A549 (cell line): ENCODE results near the gene SIGLEC7. TPM values are rescaled to one million over a fixed set of nuclear protein-coding genes. Genes with fewer than 3 reads are reported as not detected.

ENCODE experiments used
- ATAC-seq, 2 experiments: fragments of 200-7000 bp in 1 of 2; fragments of >200 bp in 1 of 2; cut with Nextera tagmentation in 1 of 2; cut with Tn5 transposase in 1 of 2; 3 replicates each; pipeline versions ENCODE4 v1.8.0 to v1.9.1; 2018 to 2020; ENCODE audit warnings: mild to moderate bottlenecking in 1 of 2, moderate library complexity in 1 of 2
- CTCF ChIA-PET: fragments of 300-600 bp; sonication (Branson Sonifier 250); formaldehyde crosslinking; extraction: SDS; loops from one replicate; lab custom pipeline; 2021; ENCODE audit warnings: antibody characterized with exemption, inconsistent platforms; lab: Yijun Ruan, JAX
- POLR2A ChIA-PET: fragments of 350-600 bp; formaldehyde crosslinking; extraction: SDS; loops from one replicate; lab custom pipeline; 2021; ENCODE audit warnings: antibody characterized with exemption, inconsistent platforms; lab: Yijun Ruan, JAX
- DNase-seq, 2 experiments: peaks; one replicate each; pipeline versions ENCODE4 v3.0.0 to v3.0.0-alpha.2; 2011 to 2016; ENCODE audit warnings: low read depth in 1 of 2, low spot score in 1 of 2
- FAIRE-seq: peaks from 2 replicates; lab custom pipeline; 2011; peaks lifted over from hg19 to GRCh38; lab: Jason Lieb, UNC
- H3K27ac ChIP-seq, 2 experiments: fragments of >200 bp; sonication (Bioruptor Twin); formaldehyde crosslinking; 3 replicates each; pipeline ENCODE4 v1.5.1; 2016 to 2017
- H3K4me1 ChIP-seq: fragments of >200 bp; sonication (Bioruptor Twin); formaldehyde crosslinking; 3 replicates; pipeline ENCODE4 v1.6.1; 2016
- H3K4me2 ChIP-seq: fragments of >200 bp; sonication (Bioruptor Twin); formaldehyde crosslinking; 3 replicates; pipeline ENCODE4 v1.6.1; 2016
- H3K4me3 ChIP-seq: fragments of >200 bp; sonication (Bioruptor Twin); formaldehyde crosslinking; 3 replicates; pipeline ENCODE4 v1.5.1; 2016
- H3K9me3 ChIP-seq: fragments of >200 bp; sonication (Bioruptor Twin); formaldehyde crosslinking; 3 replicates; pipeline ENCODE4 v1.6.1; 2016
- BHLHE40 ChIP-seq: IDR thresholded peaks from 2 replicates; pipeline ENCODE4 v1.6.1; 2012; ENCODE audit warnings: low read depth, low read length, inconsistent platforms
- CBX2 ChIP-seq: fragments of 200-600 bp; sonication (generic); IDR thresholded peaks from 2 replicates; pipeline ENCODE4 v1.6.1; 2016; ENCODE audit warnings: low read depth, mild to moderate bottlenecking, borderline replicate concordance
- CEBPB ChIP-seq, 2 experiments: fragments of >200 bp in 1 of 2; sonication (Bioruptor Twin) in 1 of 2; formaldehyde crosslinking in 1 of 2; IDR thresholded peaks; 2 replicates each; pipeline ENCODE4 v1.6.1; 2012 to 2016
- EHMT2 ChIP-seq: fragments of 200-600 bp; sonication (generic); IDR thresholded peaks from 2 replicates; pipeline ENCODE4 v1.6.1; 2016; ENCODE audit warnings: antibody characterized with exemption, low read depth, mild to moderate bottlenecking, moderate library complexity
- FOSB ChIP-seq: fragments of 250-450 bp; sonication (Bioruptor Pico); IDR thresholded peaks from 2 replicates; pipeline ENCODE4 v1.5.0; 2020; ENCODE audit warnings: mild to moderate bottlenecking, moderate library complexity
- FOSL2 ChIP-seq, 2 experiments: fragments of 450-650 bp in 1 of 2; fragments of >200 bp in 1 of 2; sonication (Bioruptor Twin) in 1 of 2; formaldehyde crosslinking; IDR thresholded peaks; 2 replicates each; pipeline versions ENCODE4 v1.5.0 to v1.6.1; 2016 to 2020; ENCODE audit warnings: mild to moderate bottlenecking in 1 of 2, moderate library complexity in 1 of 2
- HDAC2 ChIP-seq: fragments of 200-600 bp; sonication (generic); IDR thresholded peaks from 2 replicates; pipeline ENCODE4 v1.6.1; 2016
- HOXA7 ChIP-seq: fragments of 250-450 bp; sonication (Bioruptor Pico); IDR thresholded peaks from 2 replicates; pipeline ENCODE4 v1.5.0; 2020; ENCODE audit warnings: mild to moderate bottlenecking, moderate library complexity
- HOXB13 ChIP-seq: fragments of 250-450 bp; sonication (Bioruptor Pico); IDR thresholded peaks from 2 replicates; pipeline ENCODE4 v1.5.0; 2020; ENCODE audit warnings: low read depth, mild to moderate bottlenecking, moderate library complexity
- KDM5A ChIP-seq: fragments of 200-600 bp; sonication (generic); IDR thresholded peaks from 2 replicates; pipeline ENCODE4 v1.6.1; 2016; ENCODE audit warnings: antibody characterized with exemption, mild to moderate bottlenecking
- MYC ChIP-seq: IDR thresholded peaks from 2 replicates; pipeline ENCODE4 v1.6.1; 2012; ENCODE audit warnings: mild to moderate bottlenecking, inconsistent platforms, low read length, improper control_type of control experiment, borderline replicate concordance
- NPAS2 ChIP-seq: fragments of 250-450 bp; sonication (Bioruptor Pico); IDR thresholded peaks from 2 replicates; pipeline ENCODE4 v1.8.0; 2022; ENCODE audit warnings: mild to moderate bottlenecking, moderate library complexity, borderline replicate concordance
- NR3C1 ChIP-seq: fragments of >200 bp; sonication (Bioruptor Twin); formaldehyde crosslinking; IDR thresholded peaks from 3 replicates; pipeline ENCODE4 v1.6.1; 2017
- PHF8 ChIP-seq: fragments of 200-600 bp; sonication (generic); IDR thresholded peaks from 2 replicates; pipeline ENCODE4 v1.6.1; 2016; ENCODE audit warnings: low read depth, mild to moderate bottlenecking, antibody characterized with exemption, moderate library complexity, borderline replicate concordance
- POLR2A ChIP-seq: IDR thresholded peaks from 2 replicates; pipeline ENCODE4 v1.6.1; 2012; ENCODE audit warnings: mild to moderate bottlenecking, low read length
- POLR2AphosphoS2 ChIP-seq: conservative IDR thresholded peaks from 2 replicates; pipeline ENCODE4 v1.6.1; 2012; ENCODE audit warnings: low read length, improper control_type of control experiment, inconsistent platforms
- RFX5 ChIP-seq: fragments of 450-650 bp; IDR thresholded peaks from 2 replicates; pipeline ENCODE4 v1.7.1; 2014; ENCODE audit warnings: antibody characterized with exemption, mild to moderate bottlenecking, moderate library complexity
- TFCP2L1 ChIP-seq: fragments of 250-450 bp; sonication (Bioruptor Pico); IDR thresholded peaks from 2 replicates; pipeline ENCODE4 v1.5.0; 2021; ENCODE audit warnings: mild to moderate bottlenecking
- ZC3H11A ChIP-seq: fragments of 450-650 bp; IDR thresholded peaks from 2 replicates; pipeline ENCODE4 v1.6.1; 2014; ENCODE audit warnings: antibody characterized with exemption, mild to moderate bottlenecking
- ZFP36 ChIP-seq: fragments of 450-650 bp; IDR thresholded peaks from 2 replicates; pipeline ENCODE4 v1.6.1; 2014; ENCODE audit warnings: borderline replicate concordance; ENCODE audit not compliant: partially characterized antibody
- ZNF302 ChIP-seq: fragments of 250-450 bp; sonication (Bioruptor Pico); IDR thresholded peaks from 2 replicates; pipeline ENCODE4 v1.9.0; 2021; ENCODE audit warnings: inconsistent platforms, mild to moderate bottlenecking, moderate library complexity
- WGBS: methylation state at CpG from one replicate; pipeline ENCODE4 v1.1.6; 2017; ENCODE audit errors: missing lambda C conversion rate; 5-methylcytosine and 5-hydroxymethylcytosine counted together
- polyA minus RNA-seq: library from RNA; depleted of rRNA, polyadenylated mRNA; stranded (reverse); fragments of >200 nt; gene quantifications from 2 replicates; pipeline ENCODE4 v1.2.3, GENCODE V29; 2011; rRNA and poly(A)+ RNA removed
- polyA plus RNA-seq, 4 experiments: library from polyadenylated mRNA; depleted of rRNA in 3 of 4; stranded (reverse); fragments of >200 nt; fragmentation: RNase III in 1 of 4; extraction: RNeasy Plus Mini Kit Qiagen cat#74134 plus additional on column Dnase treatment in 1 of 4; gene quantifications; 2 replicates in 3 of 4; 3 replicates in 1 of 4; pipeline ENCODE4 v1.2.3, GENCODE V29; 2011 to 2017
- TF ChIP-seq, protein P1 (sequence below): fragments of >200 bp; sonication (Bioruptor Twin); formaldehyde crosslinking; IDR thresholded peaks from 3 replicates; pipeline ENCODE4 v1.5.1; 2016
- TF ChIP-seq, protein P2 (sequence below): fragments of 250-450 bp; sonication (Bioruptor Pico); IDR thresholded peaks from 2 replicates; pipeline ENCODE4 v1.5.0; 2021; ENCODE audit warnings: mild to moderate bottlenecking, moderate library complexity, borderline replicate concordance
- TF ChIP-seq, protein P3 (sequence below): fragments of >200 bp; sonication (Bioruptor Twin); formaldehyde crosslinking; IDR thresholded peaks from 3 replicates; pipeline ENCODE4 v1.6.1; 2016
- TF ChIP-seq, protein P4 (sequence below): fragments of 250-450 bp; sonication (Bioruptor Pico); IDR thresholded peaks from 2 replicates; pipeline ENCODE4 v1.5.0; 2020; ENCODE audit warnings: low read depth, mild to moderate bottlenecking, moderate library complexity
- TF ChIP-seq, protein P5 (sequence below): fragments of >200 bp; sonication (Bioruptor Twin); formaldehyde crosslinking; IDR thresholded peaks from 2 replicates; pipeline ENCODE4 v1.6.1; 2016
- TF ChIP-seq, protein P6 (sequence below): fragments of 150-350 bp; IDR thresholded peaks from 2 replicates; pipeline ENCODE4 v1.6.1; 2014; ENCODE audit warnings: low read depth, mild to moderate bottlenecking, low read length

Gene SIGLEC7
- polyA plus RNA-seq (2011; rRNA removed) (not detected in 2 replicates), polyA plus RNA-seq (2017; fragmentation: RNase III; extraction: RNeasy Plus Mini Kit Qiagen cat#74134 plus additional on column Dnase treatment) (not detected in 3 replicates), polyA minus RNA-seq (not detected in 2 replicates)
- polyA plus RNA-seq (2012; cell fraction: cytosol; rRNA removed) = not detected in 2 replicates
- not detected in 2 replicates for polyA plus RNA-seq (2012; cell fraction: nucleus; rRNA removed)

DNA sequence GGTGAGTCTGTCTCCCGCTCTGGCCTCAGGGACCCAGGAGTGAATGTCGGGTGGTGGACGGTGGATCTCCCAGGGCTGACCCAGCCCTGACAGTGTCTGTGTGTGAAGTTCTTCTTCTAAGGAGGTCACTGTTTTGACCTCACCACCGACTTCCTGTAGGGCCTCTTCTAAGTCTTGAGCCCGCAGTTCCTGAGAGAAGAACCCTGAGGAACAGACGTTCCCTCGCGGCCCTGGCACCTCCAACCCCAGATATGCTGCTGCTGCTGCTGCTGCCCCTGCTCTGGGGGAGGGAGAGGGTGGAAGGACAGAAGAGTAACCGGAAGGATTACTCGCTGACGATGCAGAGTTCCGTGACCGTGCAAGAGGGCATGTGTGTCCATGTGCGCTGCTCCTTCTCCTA, at the start of gene SIGLEC7:
Gene SIGLEC7, plus strand, starts transcription at position 183 of the 400 bp plus-strand sequence. Its CDS starts 69 bp downstream, at position 252.
- TF ChIP-seq NR3C1 = no peak
- TF ChIP-seq, protein P1, sequence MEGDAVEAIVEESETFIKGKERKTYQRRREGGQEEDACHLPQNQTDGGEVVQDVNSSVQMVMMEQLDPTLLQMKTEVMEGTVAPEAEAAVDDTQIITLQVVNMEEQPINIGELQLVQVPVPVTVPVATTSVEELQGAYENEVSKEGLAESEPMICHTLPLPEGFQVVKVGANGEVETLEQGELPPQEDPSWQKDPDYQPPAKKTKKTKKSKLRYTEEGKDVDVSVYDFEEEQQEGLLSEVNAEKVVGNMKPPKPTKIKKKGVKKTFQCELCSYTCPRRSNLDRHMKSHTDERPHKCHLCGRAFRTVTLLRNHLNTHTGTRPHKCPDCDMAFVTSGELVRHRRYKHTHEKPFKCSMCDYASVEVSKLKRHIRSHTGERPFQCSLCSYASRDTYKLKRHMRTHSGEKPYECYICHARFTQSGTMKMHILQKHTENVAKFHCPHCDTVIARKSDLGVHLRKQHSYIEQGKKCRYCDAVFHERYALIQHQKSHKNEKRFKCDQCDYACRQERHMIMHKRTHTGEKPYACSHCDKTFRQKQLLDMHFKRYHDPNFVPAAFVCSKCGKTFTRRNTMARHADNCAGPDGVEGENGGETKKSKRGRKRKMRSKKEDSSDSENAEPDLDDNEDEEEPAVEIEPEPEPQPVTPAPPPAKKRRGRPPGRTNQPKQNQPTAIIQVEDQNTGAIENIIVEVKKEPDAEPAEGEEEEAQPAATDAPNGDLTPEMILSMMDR = no peak
- TF ChIP-seq KDM5A = no peak
- TF ChIP-seq, protein P2, sequence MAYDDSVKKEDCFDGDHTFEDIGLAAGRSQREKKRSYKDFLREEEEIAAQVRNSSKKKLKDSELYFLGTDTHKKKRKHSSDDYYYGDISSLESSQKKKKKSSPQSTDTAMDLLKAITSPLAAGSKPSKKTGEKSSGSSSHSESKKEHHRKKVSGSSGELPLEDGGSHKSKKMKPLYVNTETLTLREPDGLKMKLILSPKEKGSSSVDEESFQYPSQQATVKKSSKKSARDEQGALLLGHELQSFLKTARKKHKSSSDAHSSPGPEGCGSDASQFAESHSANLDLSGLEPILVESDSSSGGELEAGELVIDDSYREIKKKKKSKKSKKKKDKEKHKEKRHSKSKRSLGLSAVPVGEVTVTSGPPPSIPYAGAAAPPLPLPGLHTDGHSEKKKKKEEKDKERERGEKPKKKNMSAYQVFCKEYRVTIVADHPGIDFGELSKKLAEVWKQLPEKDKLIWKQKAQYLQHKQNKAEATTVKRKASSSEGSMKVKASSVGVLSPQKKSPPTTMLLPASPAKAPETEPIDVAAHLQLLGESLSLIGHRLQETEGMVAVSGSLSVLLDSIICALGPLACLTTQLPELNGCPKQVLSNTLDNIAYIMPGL (CRISPR knock-in tag) = no peak
- no peak for TF ChIP-seq EHMT2
- TF ChIP-seq, protein P3, sequence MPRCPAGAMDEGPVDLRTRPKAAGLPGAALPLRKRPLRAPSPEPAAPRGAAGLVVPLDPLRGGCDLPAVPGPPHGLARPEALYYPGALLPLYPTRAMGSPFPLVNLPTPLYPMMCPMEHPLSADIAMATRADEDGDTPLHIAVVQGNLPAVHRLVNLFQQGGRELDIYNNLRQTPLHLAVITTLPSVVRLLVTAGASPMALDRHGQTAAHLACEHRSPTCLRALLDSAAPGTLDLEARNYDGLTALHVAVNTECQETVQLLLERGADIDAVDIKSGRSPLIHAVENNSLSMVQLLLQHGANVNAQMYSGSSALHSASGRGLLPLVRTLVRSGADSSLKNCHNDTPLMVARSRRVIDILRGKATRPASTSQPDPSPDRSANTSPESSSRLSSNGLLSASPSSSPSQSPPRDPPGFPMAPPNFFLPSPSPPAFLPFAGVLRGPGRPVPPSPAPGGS = no peak
- no peak for TF ChIP-seq POLR2AphosphoS2
- TF ChIP-seq FOSB = no peak
- TF ChIP-seq ZC3H11A = no peak
- no peak for TF ChIP-seq ZNF302 (CRISPR knock-in tag)
- TF ChIP-seq HDAC2 = no peak
- TF ChIP-seq HOXA7 (CRISPR knock-in tag) = no peak
- TF ChIP-seq RFX5 = no peak
- TF ChIP-seq POLR2A = no peak
- TF ChIP-seq, protein P4, sequence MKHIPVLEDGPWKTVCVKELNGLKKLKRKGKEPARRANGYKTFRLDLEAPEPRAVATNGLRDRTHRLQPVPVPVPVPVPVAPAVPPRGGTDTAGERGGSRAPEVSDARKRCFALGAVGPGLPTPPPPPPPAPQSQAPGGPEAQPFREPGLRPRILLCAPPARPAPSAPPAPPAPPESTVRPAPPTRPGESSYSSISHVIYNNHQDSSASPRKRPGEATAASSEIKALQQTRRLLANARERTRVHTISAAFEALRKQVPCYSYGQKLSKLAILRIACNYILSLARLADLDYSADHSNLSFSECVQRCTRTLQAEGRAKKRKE (CRISPR knock-in tag) = no peak
- no peak for TF ChIP-seq HOXB13 (CRISPR knock-in tag)
- TF ChIP-seq MYC = no peak
- no peak for TF ChIP-seq CBX2
- TF ChIP-seq NPAS2 (CRISPR knock-in tag) = no peak
- TF ChIP-seq, protein P5, sequence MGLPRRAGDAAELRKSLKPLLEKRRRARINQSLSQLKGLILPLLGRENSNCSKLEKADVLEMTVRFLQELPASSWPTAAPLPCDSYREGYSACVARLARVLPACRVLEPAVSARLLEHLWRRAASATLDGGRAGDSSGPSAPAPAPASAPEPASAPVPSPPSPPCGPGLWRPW = no peak
- Histone ChIP-seq H3K4me1 (no peaks in the 10 kb centered on the region), H3K4me2 (no peak within 1 kb of the TSS), H3K4me3 (no peak within 1 kb of the TSS), H3K9me3 (peaks cover 2% of the 10 kb centered on the region; the same call in 1 of the 3 replicates), H3K27ac (no peak within 1 kb of the TSS)
- FAIRE-seq = no peak
- 58% methylated on average over 14 of the region's 14 CpGs for WGBS
- ChIA-PET POLR2A (no interaction called here), CTCF (interaction anchor here (0.8 to 1.3 kb wide), 3 partner anchors 13 to 28 kb away, joined by 3 read pairs; no protein-coding TSS in a partner anchor)
- DNase-seq = no peak
- no peak for ATAC-seq

DNA sequence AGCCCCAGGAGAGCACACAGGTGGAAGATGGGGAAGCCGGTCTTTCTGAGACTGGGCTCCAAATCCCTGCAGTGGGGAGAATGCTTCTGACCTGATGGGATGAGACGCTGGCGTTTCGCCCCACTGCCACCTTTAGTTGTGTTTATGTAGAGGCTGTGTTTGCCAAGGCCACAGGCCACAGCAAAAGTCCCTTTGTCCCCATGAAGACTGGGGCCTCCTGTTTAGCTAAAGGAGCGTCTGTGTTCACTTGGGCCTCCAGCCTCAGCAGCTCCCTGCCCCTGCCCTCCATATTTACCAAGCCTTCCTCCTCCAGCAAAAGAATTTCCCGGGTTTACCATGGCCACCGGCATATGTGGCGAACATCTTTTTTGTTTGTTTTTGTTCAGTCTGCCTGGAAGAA, 49.0 kb upstream of the SIGLEC7 start:
- H3K4me1 ChIP-seq = peaks cover 10% of the 10 kb centered on the region; the same call in 1 of the 3 replicates
- 79% methylated on average over 8 of the region's 8 CpGs for WGBS
- FAIRE-seq (no peak), DNase-seq (no peak), ATAC-seq (no peak)
- H3K9me3 ChIP-seq = no peaks in the 10 kb centered on the region
- no peak overlapping the region for H3K4me3 ChIP-seq
- H3K4me2 ChIP-seq = no peak overlapping the region
- no peak overlapping the region for H3K27ac ChIP-seq
- ChIA-PET POLR2A (no interaction called here), CTCF (interaction anchor here (1.4 to 9.7 kb wide), 5 partner anchors 8 to 168 kb away, joined by 3 to 147 read pairs (median 30); partner anchors contain the start of gene KLK10)
- TF ChIP-seq, protein P3 = no peak
- TF ChIP-seq ZFP36 (no peak), FOSL2 (IDR thresholded peaks at IDR 0.05) (no peak), FOSL2 (CRISPR knock-in tag; IDR thresholded peaks at IDR 0.05) (no peak), BHLHE40 (no peak), POLR2A (no peak), CEBPB (IDR thresholded peaks at IDR 0.05) (no peak), TFCP2L1 (CRISPR knock-in tag) (no peak), HDAC2 (no peak), RFX5 (no peak), PHF8 (no peak), NPAS2 (CRISPR knock-in tag) (no peak)
- TF ChIP-seq, protein P6, sequence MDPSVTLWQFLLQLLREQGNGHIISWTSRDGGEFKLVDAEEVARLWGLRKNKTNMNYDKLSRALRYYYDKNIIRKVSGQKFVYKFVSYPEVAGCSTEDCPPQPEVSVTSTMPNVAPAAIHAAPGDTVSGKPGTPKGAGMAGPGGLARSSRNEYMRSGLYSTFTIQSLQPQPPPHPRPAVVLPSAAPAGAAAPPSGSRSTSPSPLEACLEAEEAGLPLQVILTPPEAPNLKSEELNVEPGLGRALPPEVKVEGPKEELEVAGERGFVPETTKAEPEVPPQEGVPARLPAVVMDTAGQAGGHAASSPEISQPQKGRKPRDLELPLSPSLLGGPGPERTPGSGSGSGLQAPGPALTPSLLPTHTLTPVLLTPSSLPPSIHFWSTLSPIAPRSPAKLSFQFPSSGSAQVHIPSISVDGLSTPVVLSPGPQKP = no peak
